Measurements from ENCODE around the gene AP3D1. TPM values are rescaled to one million over a fixed set of nuclear protein-coding genes. Genes with fewer than 3 reads are reported as not detected.

Gene AP3D1
- total RNA-seq, 1 donor from 2014 or later = 50.9 TPM

GRCh38 chr19:2064788-2065524, 86.4 kb downstream of the AP3D1 start:
- no peaks in the 10 kb centered on the region for H3K9me3 ChIP-seq (ENCODE audit: low read depth)
- Mint-ChIP-seq H3K27me3 (ENCODE audit: insufficient read depth, low read depth) (peaks cover 10% of the 10 kb centered on the region), H3K9me3 (no peaks in the 10 kb centered on the region), H3K4me3 (no peak overlapping the region), H3K4me1 (peaks cover 37% of the 10 kb centered on the region), H3K36me3 (no peaks in the 10 kb centered on the region), H3K27ac (peak overlapping the region; percentile 85)
- H3K4me3 ChIP-seq = no peak overlapping the region
- peak overlapping the region; percentile 25 for H3K27ac ChIP-seq
- TF ChIP-seq CTCF (IDR thresholded peaks at IDR 0.05) (no peak), EZH2phosphoT487 (IDR thresholded peaks at IDR 0.05) (no peak), EZH2 (IDR thresholded peaks at IDR 0.05) (no peak)
- no peak overlapping the region for H2AFZ ChIP-seq (replicated peaks)
- DNase-seq (ENCODE audit: low spot score) = no peak
- no peaks in the 10 kb centered on the region for H4K20me1 ChIP-seq (ENCODE audit: low read depth)
- no peaks in the 10 kb centered on the region for H3K79me2 ChIP-seq (ENCODE audit: low read depth)
- no peaks in the 10 kb centered on the region for H3K27me3 ChIP-seq
- H3K36me3 ChIP-seq = no peaks in the 10 kb centered on the region
- peaks cover 29% of the 10 kb centered on the region for H3F3A ChIP-seq (ENCODE audit: low read depth)
- H3K4me2 ChIP-seq = no peak overlapping the region
- no peak overlapping the region for H3K9ac ChIP-seq
- peaks cover 15% of the 10 kb centered on the region for H3K4me1 ChIP-seq

GRCh38 chr19:2064395-2064787, 87.0 kb downstream of the AP3D1 start:
- no peak for DNase-seq (ENCODE audit: low spot score)
- no peaks in the 10 kb centered on the region for H3K27me3 ChIP-seq
- H3F3A ChIP-seq (ENCODE audit: low read depth) = peaks cover 33% of the 10 kb centered on the region
- no peak overlapping the region for H3K4me3 ChIP-seq
- Mint-ChIP-seq H3K27me3 (ENCODE audit: insufficient read depth, low read depth) (peaks cover 10% of the 10 kb centered on the region), H3K4me1 (peaks cover 37% of the 10 kb centered on the region), H3K27ac (no peak overlapping the region), H3K9me3 (no peaks in the 10 kb centered on the region), H3K4me3 (no peak overlapping the region), H3K36me3 (no peaks in the 10 kb centered on the region)
- peaks cover 20% of the 10 kb centered on the region for H3K4me1 ChIP-seq
- no peaks in the 10 kb centered on the region for H3K79me2 ChIP-seq (ENCODE audit: low read depth)
- TF ChIP-seq CTCF (IDR thresholded peaks at IDR 0.05) (no peak), EZH2 (IDR thresholded peaks at IDR 0.05) (no peak), EZH2phosphoT487 (IDR thresholded peaks at IDR 0.05) (no peak)
- H3K4me2 ChIP-seq = no peak overlapping the region
- no peaks in the 10 kb centered on the region for H3K9me3 ChIP-seq (ENCODE audit: low read depth)
- no peak overlapping the region for H2AFZ ChIP-seq (replicated peaks)
- peak overlapping the region; percentile 25 for H3K27ac ChIP-seq
- H3K9ac ChIP-seq = no peak overlapping the region
- no peaks in the 10 kb centered on the region for H4K20me1 ChIP-seq (ENCODE audit: low read depth)
- H3K36me3 ChIP-seq = no peaks in the 10 kb centered on the region

DNA sequence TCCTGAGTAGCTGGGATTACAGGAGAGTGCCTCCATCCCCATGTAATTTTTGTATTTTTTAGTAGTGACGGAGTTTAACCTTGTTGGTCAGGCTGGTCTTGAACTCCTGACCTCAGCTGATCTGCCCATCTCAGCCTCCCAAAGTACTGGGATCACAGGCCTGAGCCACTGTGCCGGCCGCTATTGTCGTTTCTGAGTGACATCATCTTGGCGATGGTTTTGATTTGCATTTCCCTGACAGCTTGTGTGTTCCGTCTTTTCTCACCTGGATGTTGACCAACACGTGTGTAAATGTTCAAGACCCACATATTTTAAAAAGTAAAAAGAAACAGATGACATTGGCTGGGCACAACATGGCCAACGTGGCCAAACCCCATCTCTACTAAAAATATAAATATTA, 87.5 kb downstream of the AP3D1 start:
- peak overlapping the region; percentile 57 for H3K27ac Mint-ChIP-seq
- no peaks in the 10 kb centered on the region for H3K79me2 ChIP-seq (ENCODE audit: low read depth)
- H3K27me3 ChIP-seq = no peaks in the 10 kb centered on the region
- H3K9me3 Mint-ChIP-seq = no peaks in the 10 kb centered on the region
- no peaks in the 10 kb centered on the region for H3K36me3 ChIP-seq
- no peak for TF ChIP-seq EZH2 (IDR thresholded peaks at IDR 0.05)
- no peak for TF ChIP-seq CTCF (IDR thresholded peaks at IDR 0.05)
- no peak for TF ChIP-seq EZH2phosphoT487 (IDR thresholded peaks at IDR 0.05)
- no peak overlapping the region for H3K9ac ChIP-seq
- H3F3A ChIP-seq (ENCODE audit: low read depth) = peaks cover 38% of the 10 kb centered on the region
- H3K4me3 ChIP-seq = no peak overlapping the region
- peak overlapping the region; percentile 43 for H3K4me3 Mint-ChIP-seq
- H3K4me2 ChIP-seq = no peak overlapping the region
- H3K9me3 ChIP-seq (ENCODE audit: low read depth) = no peaks in the 10 kb centered on the region
- peaks cover 42% of the 10 kb centered on the region for H3K4me1 Mint-ChIP-seq
- H3K36me3 Mint-ChIP-seq = no peaks in the 10 kb centered on the region
- H2AFZ ChIP-seq (replicated peaks) = no peak overlapping the region
- DNase-seq (ENCODE audit: low spot score) = no peak
- peaks cover 23% of the 10 kb centered on the region for H3K4me1 ChIP-seq
- H4K20me1 ChIP-seq (ENCODE audit: low read depth) = no peaks in the 10 kb centered on the region
- peaks cover 10% of the 10 kb centered on the region for H3K27me3 Mint-ChIP-seq (ENCODE audit: insufficient read depth, low read depth)
- no peak overlapping the region for H3K27ac ChIP-seq

Measured in neural progenitor cell (in vitro differentiated cells).